HG03378 (cell line): ENCODE results near the gene RNF112.

ENCODE experiments used
- ATAC-seq: cut with Tn5 transposase; IDR thresholded peaks from one replicate; pipeline ENCODE4 v1.9.1; 2021; ENCODE audit warnings: mild to moderate bottlenecking, moderate library complexity; ENCODE audit not compliant: unreplicated experiment

RNF112 gene

DNA sequence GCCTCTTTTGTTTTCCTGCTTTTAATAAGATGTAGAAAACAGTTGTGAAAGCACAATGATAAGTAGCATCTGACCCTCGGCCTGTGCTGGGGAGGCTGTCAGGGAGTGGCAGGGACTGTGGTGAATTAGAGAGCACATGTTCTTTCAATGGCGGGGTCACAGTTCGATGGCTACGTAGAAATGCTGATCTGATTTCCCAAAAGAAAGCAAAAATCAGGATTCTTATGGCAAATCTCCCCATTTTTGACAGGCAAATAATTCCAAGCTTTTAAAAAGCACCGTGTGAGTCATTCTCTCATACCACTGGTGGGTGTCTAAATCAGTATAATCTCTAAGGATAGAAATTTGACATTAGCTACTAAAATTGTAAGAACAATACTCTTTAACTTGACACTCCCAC lies 36.9 kb upstream of the RNF112 start:
- ATAC-seq = no peak

- ATAC-seq = no peak
Observed at GRCh38 chr17:19375732-19376131, 35.3 kb upstream of the RNF112 start.

DNA sequence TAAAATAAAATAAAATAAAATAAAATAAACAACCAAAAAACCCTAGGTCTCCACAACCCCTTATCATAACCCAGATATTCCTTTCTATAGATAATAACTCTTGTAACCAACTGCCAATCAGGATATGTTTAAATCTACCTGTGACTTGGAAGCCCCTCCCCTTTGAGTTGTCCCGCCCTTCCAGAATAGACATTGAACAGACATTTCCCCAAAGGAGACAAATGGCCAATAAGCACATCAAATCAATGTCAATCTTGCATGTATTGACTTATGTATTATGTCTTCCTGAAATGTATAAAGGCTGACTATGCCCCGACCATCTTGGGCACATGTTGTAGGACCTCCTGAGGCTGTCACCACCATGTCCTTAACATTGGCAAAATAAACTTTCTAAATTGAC lies 34.2 kb upstream of the RNF112 start:
- no peak for ATAC-seq

GRCh38 chr17:19377602-19378415 lies 33.2 kb upstream of the RNF112 start:
- ATAC-seq = peak; percentile 86

DNA sequence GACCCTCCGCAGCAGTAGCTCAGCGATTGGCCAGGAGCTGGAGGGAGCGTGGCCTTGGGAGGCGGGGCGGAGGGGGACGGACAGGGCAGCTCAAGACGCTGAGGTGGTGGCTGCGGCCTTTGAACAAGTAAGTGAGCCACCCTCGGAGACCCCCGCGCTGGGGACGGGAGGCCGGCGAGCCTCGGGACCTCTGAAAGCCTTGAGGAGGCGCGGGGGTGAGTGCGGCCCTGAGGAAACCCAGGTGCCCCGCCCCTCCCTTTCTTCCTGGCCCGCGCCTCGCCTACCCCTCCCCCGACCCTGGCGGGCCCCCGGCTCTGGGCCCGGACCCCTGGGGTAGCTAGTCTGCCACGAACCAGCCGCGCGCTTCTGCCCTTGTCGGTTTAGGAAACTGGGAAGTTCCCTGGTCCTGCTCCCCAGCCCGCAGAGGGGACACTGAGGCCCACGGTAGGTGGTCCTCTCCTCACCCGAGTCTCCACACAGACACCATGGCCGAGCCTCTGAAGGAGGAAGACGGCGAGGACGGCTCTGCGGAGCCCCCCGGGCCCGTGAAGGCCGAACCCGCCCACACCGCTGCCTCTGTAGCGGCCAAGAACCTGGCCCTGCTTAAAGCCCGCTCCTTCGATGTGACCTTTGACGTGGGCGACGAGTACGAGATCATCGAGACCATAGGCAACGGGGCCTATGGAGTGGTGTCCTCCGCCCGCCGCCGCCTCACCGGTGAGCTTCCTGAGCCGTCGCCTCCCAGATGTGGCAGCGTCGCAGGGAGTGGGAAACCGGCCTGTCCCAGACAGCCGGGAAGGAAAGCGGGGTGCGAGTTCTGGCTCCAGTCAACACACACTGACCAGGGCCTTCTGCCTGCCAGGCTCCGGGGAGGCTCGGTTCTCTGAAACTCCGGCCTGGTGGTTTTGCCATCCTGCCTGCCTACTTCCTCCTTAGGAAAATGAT lies 32.3 kb upstream of the RNF112 start, which contains the start of gene MAPK7:
MAPK7 (plus strand) TSS at position 83 of the 945 bp plus-strand sequence; CDS start at position 486, 403 bp downstream.
- no peak for ATAC-seq

- ATAC-seq = no peak
Observed at GRCh38 chr17:19379361-19380065, 31.5 kb upstream of the RNF112 start.

GRCh38 chr17:19380481-19381301 lies 30.3 kb upstream of the RNF112 start:
- no peak for ATAC-seq

- ATAC-seq = no peak
Observed at GRCh38 chr17:19381361-19381740, 29.7 kb upstream of the RNF112 start.

DNA sequence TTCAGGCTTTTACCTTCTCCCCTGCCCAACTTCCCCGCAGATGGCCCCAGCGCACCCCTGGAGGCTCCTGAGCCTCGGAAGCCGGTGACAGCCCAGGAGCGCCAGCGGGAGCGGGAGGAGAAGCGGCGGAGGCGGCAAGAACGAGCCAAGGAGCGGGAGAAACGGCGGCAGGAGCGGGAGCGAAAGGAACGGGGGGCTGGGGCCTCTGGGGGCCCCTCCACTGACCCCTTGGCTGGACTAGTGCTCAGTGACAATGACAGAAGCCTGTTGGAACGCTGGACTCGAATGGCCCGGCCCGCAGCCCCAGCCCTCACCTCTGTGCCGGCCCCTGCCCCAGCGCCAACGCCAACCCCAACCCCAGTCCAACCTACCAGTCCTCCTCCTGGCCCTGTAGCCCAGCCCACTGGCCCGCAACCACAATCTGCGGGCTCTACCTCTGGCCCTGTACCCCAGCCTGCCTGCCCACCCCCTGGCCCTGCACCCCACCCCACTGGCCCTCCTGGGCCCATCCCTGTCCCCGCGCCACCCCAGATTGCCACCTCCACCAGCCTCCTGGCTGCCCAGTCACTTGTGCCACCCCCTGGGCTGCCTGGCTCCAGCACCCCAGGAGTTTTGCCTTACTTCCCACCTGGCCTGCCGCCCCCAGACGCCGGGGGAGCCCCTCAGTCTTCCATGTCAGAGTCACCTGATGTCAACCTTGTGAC lies 29.1 kb upstream of the RNF112 start:
- ATAC-seq = no peak

DNA sequence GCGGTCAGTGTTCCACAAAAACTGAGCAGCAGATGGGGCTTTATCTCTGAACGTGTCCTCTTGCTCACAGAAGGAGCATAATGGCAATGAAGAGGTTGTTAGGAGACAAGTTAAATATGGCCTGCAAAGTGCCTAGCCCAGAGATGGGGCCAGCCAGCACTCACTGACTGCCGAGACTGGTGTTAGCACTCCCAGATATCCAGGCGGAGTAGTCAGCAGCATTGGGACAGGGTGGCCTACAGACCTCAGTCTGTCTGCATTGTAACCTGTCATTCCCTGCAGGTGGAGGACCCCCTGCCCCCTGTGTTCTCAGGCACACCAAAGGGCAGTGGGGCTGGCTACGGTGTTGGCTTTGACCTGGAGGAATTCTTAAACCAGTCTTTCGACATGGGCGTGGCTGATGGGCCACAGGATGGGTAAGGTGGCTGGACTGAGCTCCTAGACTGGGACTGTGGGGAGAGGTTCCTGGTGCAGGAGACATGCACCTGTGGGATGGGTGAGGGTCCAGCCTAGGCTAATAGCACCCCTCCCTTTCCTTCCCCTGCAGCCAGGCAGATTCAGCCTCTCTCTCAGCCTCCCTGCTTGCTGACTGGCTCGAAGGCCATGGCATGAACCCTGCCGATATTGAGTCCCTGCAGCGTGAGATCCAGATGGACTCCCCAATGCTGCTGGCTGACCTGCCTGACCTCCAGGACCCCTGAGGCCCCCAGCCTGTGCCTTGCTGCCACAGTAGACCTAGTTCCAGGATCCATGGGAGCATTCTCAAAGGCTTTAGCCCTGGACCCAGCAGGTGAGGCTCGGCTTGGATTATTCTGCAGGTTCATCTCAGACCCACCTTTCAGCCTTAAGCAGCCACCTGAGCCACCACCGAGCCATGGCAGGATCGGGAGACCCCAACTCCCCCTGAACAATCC lies 28.2 kb upstream of the RNF112 start:
- ATAC-seq = no peak

- no peak for ATAC-seq
Observed at GRCh38 chr17:19383681-19384470, 27.2 kb upstream of the RNF112 start.

DNA sequence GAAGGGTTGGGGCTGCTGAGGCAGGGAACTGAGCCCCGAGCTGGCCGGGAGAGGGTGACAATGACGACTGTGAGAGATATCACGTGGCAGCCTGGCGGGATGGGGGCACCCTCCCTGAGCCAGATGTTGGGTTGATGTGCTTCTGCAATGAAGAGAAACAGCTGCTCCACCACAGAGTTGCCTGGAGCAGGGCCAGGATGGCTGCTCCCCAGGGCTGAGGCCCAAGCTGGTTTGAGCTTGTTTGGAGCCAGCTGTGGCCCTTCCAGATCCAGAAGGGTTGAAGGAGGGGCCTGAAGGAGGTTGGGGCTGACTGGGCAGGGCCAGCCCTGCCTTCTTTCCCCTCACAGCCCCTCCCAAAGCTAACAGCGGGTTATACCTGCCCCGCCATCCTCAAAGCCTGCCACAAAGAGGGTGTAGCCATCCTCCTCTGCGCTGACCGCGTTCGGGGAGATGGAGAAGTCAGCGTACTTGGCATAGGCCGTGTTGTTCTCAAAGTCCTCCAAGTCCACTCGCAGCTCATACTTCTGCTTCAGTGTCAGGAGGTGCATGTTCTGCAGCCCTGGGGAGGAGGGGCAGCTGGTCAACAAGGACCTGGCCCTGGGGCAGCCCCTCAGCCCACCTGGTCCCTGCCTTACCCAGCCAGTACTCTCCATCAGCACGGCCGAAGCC lies 26.2 kb upstream of the RNF112 start:
- no peak for ATAC-seq

GRCh38 chr17:19385521-19385983 lies 25.5 kb upstream of the RNF112 start:
- ATAC-seq = no peak

DNA sequence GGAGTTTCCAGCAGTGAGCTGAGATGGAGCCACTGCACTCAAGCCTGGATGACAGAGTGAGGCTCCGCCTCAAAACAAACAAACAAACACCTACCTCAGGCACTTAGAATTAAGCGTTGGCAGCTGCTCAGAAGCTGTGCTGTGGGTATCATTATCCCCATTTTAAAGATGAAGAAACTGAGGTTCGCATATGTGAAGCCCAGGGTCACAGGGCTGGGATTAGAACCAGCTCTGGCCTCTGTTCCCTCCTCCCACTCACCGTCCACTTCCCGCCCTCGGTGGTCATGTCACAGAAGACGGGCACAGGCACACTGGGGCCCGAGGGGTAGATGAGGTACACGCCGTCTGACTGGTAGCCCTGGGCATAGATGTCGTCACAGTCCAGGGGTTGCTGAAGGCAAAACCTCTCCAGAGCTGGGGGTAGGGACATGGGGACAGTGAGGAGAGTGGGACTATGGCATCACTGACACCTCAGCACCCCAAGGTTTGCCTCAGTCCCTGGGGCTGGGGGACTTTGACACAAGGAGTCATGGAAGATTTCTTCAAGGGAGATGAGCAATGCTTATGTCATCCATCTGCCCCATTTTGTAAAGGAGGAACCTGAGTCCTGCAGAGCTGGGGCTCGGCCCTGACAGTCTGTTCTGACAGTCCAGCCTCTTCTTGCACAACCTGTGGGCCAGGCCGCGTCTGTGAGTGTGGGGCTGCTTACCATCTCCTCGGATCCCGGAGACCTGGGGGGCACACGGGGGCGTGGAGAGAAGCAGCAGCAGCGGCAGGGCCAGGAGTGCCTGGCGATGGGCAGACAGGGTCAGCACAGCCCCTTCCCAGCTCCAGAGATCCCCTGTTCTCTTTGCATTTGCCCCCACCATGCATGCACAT lies 24.7 kb upstream of the RNF112 start:
- no peak for ATAC-seq

DNA sequence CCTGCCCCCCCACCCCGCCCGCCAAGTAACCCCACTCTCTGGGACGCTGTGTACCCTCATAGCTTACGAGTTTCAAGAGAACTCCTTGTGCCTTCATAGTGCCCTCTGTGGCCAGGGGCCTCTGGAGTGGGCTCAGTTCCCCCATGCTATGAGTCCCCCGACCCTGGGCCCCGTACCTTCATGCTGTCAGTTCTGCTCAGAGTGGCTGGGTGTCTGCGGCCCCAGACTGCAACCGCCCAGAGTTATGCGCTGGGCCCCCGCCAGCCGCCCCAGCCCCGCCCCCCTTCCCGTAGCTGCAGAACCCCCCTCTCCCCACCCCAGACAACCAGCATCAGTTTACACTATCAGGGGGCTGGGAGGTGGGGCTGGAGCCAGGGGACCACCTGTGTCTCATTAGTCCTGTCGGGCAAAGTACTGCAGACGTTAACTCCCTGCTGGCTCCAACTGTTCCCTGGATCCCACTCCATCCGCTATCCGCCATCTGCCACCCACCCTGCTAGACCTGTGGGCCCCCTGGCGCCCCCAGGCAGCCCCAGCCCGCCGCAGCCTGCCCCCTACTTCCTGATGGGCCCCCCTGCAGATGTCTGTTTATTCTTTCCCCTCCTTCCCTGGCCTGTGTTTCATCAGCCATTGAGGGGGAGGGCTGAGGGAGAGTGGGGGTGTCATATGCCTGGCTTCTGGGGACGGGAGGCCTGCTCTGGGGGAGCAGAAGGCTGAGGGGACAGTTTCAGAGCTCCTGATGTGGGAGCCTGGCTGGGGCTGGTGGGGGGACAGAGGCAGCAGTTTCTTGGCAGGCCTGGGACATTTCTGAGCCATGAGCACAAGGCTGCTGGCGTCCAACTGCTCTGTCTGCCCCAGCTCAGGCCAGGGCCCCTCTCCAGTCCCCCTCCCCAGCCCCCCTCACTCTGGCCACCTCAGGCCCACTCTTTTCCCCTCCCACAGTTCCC lies 23.8 kb upstream of the RNF112 start, which contains the start of gene MFAP4:
MFAP4 (minus strand) TSS at position 217 of the 947 bp plus-strand sequence; CDS start at position 182, 35 bp downstream.
- no peak for ATAC-seq
